Measurements from ENCODE around the gene GALNT2.
A peak's percentile ranks its signal among the peaks of the same experiment; 100 is the strongest.

The GALNT2 gene

GRCh38 chr1:230287674-230288315 is 220.8 kb downstream of the GALNT2 start:
- no peak for DNase-seq

- no peak for DNase-seq
Observed at GRCh38 chr1:230288641-230289349, 221.8 kb downstream of the GALNT2 start.

- DNase-seq: no peak
Observed at GRCh38 chr1:230289350-230289644, 222.3 kb downstream of the GALNT2 start.

- no peak for DNase-seq
Observed at GRCh38 chr1:230291731-230292620, 224.9 kb downstream of the GALNT2 start.

- no peak for DNase-seq
Observed at GRCh38 chr1:230292689-230293389, 225.8 kb downstream of the GALNT2 start.

- no peak for DNase-seq
Observed at GRCh38 chr1:230293390-230293700, 226.3 kb downstream of the GALNT2 start.

GRCh38 chr1:230295367-230295766 is 228.3 kb downstream of the GALNT2 start:
- DNase-seq: no peak

- no peak for DNase-seq
Observed at GRCh38 chr1:230299191-230300006, 232.4 kb downstream of the GALNT2 start.

GRCh38 chr1:230300322-230301301 is 233.6 kb downstream of the GALNT2 start:
- DNase-seq: no peak

- no peak for DNase-seq
Observed at GRCh38 chr1:230301322-230301721, 234.3 kb downstream of the GALNT2 start.

GRCh38 chr1:230301822-230302221 is 234.8 kb downstream of the GALNT2 start:
- DNase-seq: no peak

GRCh38 chr1:230303069-230303468 is 236.0 kb downstream of the GALNT2 start:
- no peak for DNase-seq

- peak; percentile 31 for DNase-seq
Observed at GRCh38 chr1:230303822-230304221, 236.8 kb downstream of the GALNT2 start.

GRCh38 chr1:230306169-230306568 is 239.1 kb downstream of the GALNT2 start:
- peak; percentile 72 for DNase-seq

GRCh38 chr1:230307213-230307612 is 240.2 kb downstream of the GALNT2 start:
- no peak for DNase-seq

GRCh38 chr1:230308039-230308438 is 241.0 kb downstream of the GALNT2 start:
- DNase-seq: no peak

GRCh38 chr1:230308821-230309220 is 241.8 kb downstream of the GALNT2 start:
- no peak for DNase-seq

- no peak for DNase-seq
Observed at GRCh38 chr1:230309646-230310177, 242.7 kb downstream of the GALNT2 start.

GRCh38 chr1:230310381-230311163 is 243.5 kb downstream of the GALNT2 start:
- DNase-seq: peak; percentile 69

GRCh38 chr1:230312676-230313075 is 245.6 kb downstream of the GALNT2 start:
- DNase-seq: no peak

Data from activated CD4-positive, alpha-beta T cell treated with anti-CD3 and anti-CD28 coated beads, Interleukin-2, Interleukin-6, amounts not matched to agents 100 ng/mL and 50 ng/mL, durations not matched to agents 16 hours and 8 hours (primary cell).